ENCODE data around the gene TMC6. TPM values are rescaled to one million over a fixed set of nuclear protein-coding genes. Genes with fewer than 3 reads are reported as not detected.

Gene TMC6
- total RNA-seq, 1 donor from 2014 or later: 16.7 TPM

DNA sequence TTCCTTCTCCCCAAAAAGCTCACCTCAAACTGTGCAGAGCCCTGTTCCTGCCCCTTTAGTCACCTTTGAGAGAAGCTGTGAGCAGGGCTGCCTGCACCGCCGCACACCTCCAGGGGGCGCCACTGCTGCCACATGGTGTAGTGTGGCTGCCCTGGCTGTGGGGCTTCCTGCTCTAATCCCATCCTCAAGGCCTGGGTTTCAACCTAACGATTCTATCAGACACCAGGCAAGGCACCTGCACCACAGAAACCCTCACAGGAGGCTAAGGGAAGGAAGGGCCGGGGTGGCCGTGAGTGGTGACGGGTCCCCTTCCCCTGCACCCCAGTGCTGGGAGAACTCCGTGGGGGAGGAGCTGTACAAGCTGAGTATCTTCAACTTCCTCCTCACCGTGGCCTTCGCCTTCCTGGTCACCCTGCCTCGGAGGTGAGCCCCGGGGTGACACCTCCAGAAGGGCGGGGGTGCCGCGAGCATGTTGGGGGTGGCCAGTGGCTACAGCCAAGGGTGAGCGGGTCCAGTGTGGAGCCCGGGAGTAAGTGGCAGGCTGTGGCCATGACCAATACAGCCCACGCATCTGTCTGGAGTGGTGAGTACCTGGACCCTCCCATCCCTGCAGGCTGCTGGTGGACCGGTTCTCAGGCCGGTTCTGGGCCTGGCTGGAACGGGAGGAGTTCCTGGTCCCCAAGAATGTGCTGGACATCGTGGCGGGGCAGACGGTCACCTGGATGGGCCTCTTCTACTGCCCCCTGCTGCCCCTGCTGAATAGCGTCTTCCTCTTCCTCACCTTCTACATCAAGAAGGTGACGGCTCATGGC, 9.0 kb upstream of the TMC6 start:
- no peak for DNase-seq (ENCODE audit: low read depth, low spot score)

- DNase-seq (ENCODE audit: low read depth, low spot score): no peak
These were observed 7.4 kb upstream of the TMC6 start for GRCh38 chr17:78135858-78136500.

GRCh38 chr17:78134899-78135385, 6.4 kb upstream of the TMC6 start:
- DNase-seq (ENCODE audit: low read depth, low spot score): no peak

DNA sequence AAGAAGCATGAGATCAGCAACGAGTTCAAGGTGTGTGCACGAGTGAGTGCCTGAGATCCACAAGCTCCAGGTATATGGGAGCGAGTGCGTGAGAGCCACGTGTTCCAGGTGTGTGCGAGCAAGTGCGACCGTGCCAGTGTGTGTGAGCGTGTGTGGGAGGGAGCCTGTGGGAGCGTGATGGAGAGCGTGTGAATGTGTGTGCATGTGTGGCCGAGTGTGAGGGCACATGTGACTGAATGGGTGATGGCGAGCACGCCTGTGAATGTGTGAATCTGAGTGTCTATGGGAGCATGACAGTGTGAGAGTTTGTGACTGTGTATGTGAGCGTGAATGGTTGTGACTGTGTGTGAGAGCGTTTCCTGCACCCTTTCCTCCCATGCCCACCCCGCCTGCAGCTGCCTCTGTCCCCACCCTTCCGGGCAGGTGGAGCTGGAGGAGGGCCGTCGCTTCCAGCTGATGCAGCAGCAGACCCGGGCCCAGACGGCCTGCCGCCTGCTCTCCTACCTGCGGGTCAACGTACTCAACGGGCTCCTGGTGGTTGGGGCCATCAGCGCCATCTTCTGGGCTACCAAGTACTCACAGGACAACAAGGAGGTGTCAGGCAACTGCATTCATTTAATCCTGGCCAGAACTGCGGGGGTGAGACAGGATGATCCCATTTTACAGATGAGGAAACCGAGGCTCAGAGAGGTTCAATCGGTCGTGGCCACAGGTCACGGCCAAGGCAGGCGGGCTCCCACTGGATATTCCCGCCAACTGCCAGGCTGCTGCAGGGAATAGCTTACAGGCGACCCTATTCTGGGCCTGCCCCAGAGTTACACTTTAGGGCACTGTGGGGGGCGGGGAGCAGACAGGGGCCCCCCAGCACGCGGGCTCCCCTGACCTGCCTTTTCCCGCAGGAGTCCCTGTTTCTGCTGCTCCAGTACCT, 5.7 kb upstream of the TMC6 start:
- DNase-seq (ENCODE audit: low read depth, low spot score): no peak

DNA sequence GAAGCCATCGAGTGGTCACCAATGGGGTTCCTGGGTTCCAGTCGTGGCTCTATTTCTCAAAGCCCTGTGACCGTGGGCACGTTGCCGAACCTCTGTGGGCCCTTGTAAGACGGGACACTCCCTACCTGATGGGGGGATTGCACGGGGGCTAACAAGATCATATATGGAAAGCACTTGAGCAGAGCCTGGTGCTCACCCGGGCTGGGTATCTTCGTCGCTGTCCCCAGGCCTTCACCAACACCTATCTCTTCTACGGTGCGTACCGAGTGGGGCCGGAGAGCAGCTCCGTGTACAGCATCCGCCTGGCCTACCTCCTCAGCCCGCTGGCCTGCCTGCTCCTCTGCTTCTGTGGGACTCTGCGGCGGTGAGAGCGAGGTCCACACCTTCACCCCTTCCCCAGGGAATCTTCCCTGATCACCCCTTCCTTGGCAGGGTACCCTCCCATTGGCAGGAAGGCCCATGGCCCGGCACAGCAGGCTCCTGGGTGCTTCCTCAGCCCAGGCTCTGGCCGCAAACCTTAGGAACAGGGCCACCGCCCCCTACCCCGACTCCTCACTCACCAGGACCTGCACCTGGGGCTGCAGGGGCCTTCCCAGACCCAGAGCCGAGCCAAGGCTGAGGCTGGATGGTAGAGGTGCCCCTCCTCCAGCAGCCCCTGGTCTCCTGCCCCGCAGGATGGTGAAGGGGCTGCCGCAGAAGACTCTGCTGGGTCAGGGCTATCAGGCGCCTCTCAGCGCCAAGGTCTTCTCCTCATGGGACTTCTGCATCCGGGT, 4.8 kb upstream of the TMC6 start:
- no peak for DNase-seq (ENCODE audit: low read depth, low spot score)

GRCh38 chr17:78132767-78133178, 4.2 kb upstream of the TMC6 start:
- no peak for DNase-seq (ENCODE audit: low read depth, low spot score)

DNA sequence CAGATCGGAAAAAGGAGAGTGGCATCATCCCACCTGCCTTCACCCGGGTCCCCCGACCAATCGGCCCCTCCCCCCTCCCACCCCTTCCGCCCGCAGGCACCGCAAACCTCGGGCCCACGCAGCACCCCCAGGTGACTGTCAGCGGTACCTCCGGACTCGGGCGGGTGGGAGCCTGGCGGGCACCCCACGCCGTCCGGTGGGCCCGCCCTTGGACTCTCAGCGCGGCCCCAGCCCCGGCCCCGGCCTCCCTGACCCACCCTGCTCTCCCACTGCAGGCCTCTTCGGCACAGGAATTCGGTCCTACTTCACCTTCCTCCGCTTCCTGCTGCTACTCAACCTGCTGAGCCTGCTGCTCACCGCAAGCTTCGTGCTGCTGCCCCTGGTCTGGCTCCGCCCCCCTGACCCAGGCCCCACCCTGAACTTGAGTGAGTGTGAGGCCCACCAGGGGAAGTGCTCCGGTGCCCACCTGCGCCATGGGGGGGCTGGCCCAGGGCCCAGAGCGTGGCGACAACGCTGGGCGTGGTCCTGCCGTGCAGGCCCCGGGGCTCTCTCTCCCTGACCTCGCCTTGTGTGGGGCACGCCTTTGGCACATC, 3.6 kb upstream of the TMC6 start:
- no peak for DNase-seq (ENCODE audit: low read depth, low spot score)

DNA sequence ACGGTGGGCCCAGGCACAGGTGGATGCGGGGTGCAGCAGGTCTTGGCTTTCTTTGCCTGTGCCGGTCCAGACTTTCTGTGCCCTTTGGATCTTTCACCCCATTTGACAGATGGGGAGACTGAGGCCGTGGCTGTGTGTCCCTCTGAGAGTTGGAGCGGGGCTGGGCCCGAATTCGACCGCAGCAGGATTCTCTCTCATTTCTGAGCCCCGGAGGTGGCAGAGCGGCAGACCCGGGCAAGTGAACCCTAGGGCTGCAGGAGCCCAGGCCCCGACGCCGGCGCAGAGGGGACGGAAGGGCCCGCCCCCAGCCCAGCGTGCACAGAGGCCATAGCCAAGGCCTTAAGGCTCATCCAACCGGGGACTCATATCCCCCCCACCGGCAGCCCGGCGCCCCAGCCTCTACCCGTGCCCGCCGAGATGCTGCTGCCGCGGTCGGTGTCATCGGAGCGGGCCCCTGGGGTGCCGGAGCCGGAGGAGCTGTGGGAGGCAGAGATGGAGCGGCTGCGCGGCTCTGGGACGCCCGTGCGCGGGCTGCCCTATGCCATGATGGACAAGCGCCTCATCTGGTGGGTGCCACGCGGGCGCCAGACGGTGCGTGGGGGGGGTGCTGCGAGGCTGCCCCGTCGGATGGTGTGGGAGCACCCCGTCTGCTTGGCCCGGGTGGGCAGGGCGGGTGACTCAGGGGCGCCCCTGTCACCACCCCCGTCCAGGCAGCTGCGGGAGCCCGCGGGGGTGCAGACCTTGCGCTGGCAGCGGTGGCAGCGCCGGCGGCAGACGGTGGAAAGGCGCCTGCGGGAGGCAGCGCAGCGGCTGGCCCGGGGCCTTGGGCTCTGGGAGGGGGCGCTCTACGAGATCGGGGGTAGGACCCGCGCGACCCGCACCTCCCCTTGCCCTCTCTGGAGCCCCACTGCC, 2.9 kb upstream of the TMC6 start:
- DNase-seq (ENCODE audit: low read depth, low spot score): no peak

DNA sequence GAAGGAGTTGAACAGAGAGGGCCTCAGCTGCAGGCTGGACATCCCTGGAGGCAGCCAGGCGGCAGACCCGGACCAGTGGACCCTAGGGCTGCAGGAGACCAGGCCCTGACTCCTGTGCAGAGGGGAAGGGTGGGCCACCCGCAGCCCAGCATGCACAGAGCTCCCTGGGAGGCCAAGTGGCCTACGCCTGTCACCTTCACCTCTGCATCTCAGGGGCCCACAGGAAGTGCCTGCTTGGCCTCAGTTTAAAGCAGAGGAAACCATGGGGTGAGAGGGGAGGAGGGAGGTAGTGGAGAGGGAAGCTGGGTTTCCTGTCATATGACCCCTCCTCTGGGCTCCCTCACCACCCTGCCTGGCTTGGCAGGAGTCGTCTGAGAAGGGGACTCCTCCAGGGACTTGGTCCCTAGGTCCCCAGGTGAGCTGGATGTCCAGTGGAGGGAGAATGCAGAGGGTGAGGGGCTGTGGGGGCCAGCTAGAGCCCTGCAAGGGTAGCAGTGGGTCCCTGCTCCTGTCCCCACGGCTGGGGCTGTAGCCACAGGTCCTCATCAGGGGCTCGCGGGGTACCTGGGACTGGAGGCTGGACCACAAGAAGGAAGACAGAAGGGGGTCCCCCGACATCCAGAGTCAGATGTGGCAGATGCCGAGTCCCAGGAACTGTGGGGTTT, 2.0 kb upstream of the TMC6 start, which contains the start of gene TMC8:
TSS of gene TMC8 (plus strand) at position 335 of the 665 bp plus-strand sequence. CDS start 818 bp downstream, outside the sequence.
- no peak for DNase-seq (ENCODE audit: low read depth, low spot score)

- DNase-seq (ENCODE audit: low read depth, low spot score): no peak
These were observed 1.5 kb upstream of the TMC6 start for GRCh38 chr17:78130090-78130436.

GRCh38 chr17:78129351-78130089, 965 bp upstream of the TMC6 start:
- no peak for DNase-seq (ENCODE audit: low read depth, low spot score)

DNA sequence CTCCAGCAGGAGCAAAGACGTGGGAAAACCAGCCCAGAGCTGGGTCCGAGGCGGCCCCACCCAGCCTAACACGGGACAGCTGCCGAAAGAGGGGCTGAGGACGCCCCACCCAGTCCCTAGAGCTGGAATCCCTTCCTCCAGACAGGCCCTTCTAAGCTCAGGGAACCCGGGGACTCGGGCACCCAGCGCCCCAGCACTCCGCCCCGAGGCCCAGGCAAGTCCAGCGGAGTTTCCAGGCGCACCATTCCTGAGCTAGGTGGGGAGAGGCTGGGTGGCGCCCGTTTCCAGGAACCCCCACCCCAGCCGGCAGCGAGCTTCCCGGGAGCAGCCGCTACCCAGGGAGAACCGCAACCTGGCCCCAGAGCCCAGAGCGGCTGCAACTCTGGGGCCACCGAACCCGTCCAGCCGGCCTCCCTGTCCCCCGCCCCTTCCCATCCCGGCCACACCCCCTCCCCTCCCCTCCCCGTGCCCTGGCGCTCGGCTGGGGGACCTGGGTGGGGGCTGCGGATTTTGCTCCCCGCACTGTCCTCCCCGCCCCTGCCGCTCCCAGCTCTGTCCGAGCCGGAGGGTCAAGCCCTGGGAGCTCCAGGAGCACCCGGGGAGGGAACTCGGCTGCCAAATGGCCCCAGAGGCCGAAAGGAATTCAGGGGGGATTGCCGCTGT, 536 bp downstream of the TMC6 start:
- no peak for DNase-seq (ENCODE audit: low read depth, low spot score)

- no peak for DNase-seq (ENCODE audit: low read depth, low spot score)
These were observed 1.2 kb downstream of the TMC6 start for GRCh38 chr17:78127239-78127887.

GRCh38 chr17:78126895-78127238, 1.7 kb downstream of the TMC6 start:
- DNase-seq (ENCODE audit: low read depth, low spot score): no peak

DNA sequence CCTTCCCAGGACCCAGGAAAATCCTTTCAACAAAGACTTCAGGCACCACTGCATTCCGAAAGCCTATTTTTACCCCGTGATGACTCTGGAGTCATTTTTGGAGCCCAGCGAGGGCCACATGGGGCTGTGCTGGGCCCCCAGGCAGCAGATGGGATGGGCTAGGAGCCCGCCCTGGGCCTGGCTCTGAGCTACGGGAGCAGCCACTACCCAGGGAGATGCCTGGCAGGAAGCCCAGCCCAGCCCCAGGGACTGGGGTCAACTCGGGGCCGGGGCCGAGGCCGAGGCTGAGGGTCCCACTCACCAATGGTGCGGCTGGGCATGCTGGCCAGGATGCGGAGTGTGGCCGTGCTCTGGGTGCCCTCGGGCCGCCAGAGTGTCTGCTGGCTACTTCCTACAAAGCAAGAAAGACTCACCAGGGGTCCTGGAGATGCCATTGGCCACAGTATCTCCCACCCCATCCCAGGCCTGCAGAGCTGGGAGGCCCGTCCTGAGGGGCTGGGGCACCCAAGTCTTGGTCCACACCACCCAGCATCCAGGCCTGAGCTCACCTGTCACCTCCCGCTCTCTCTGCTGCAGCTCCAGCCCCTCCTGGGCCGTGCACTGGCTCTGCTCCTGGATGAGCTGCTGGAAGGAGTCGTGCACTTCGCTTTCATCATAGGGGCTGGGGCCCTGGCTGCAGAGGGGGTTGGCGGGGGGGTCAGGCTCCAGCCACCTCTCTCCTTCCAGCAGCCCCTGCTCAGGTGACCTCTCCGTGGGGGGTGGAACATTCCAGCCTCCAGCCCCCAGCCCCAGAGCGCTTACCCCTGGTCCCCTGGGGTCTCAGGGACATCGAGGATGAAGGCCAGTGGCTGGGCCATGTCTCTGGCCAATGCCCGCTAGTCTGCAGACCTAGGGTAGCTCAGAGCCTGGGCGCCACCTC, 2.3 kb downstream of the TMC6 start:
- no peak for DNase-seq (ENCODE audit: low read depth, low spot score)
